Stimulated activated CD8-positive, alpha-beta memory T cell treated with anti-CD3 and anti-CD28 coated beads, Interleukin-4, amount 100 ng/mL, for 1 hour (primary cell): Measurements from ENCODE around the gene WNT7B.

Source experiments
- DNase-seq, 2 donors: peaks; one replicate each; pipeline ENCODE4 v3.0.0-alpha.2; 2020; ENCODE audit warnings: low read depth in 2 of 2, low spot score in 1 of 2

Gene WNT7B

GRCh38 chr22:45972091-45972888, 4.7 kb downstream of the WNT7B start:
- DNase-seq, result no peak

GRCh38 chr22:45971408-45972028, 5.4 kb downstream of the WNT7B start:
- no peak for DNase-seq

- no peak for DNase-seq
Measured at GRCh38 chr22:45970705-45971407, 6.1 kb downstream of the WNT7B start.

DNA sequence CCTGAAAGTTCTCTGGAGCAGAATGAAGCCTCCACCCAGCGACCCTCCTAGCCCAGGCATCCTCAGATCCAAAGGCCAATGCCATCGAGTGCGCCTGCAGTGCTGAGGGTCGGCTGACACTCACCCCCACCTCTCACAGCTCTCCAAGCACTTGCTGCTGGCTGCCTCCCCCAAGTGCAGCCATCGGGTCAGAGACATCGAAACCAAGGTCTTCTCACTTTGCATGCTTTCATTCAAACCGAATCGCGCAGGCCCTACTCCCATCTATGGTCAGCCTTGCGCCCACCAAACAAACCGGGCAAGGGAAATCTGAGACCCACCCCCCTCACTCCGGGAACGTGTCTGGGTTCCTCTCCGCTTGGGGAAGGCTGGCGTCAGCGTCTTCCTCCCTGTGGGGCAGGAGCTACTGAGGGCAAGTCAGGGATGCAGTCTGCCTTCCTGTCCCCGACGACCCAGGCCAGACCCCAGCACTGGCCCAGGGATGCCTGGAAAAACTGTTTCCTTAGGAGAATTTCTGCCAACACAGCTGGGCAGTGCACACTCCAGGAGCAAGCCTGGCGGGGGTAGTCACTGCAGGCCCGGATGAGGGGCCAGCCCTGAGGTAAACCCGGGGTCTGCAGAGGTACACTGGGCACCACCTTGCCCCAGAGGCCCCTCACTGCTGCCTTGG, 7.0 kb downstream of the WNT7B start:
- no peak for DNase-seq

GRCh38 chr22:45969414-45969799, 7.6 kb downstream of the WNT7B start:
- no peak for DNase-seq

GRCh38 chr22:45968751-45969413, 8.1 kb downstream of the WNT7B start:
- no peak for DNase-seq

DNA sequence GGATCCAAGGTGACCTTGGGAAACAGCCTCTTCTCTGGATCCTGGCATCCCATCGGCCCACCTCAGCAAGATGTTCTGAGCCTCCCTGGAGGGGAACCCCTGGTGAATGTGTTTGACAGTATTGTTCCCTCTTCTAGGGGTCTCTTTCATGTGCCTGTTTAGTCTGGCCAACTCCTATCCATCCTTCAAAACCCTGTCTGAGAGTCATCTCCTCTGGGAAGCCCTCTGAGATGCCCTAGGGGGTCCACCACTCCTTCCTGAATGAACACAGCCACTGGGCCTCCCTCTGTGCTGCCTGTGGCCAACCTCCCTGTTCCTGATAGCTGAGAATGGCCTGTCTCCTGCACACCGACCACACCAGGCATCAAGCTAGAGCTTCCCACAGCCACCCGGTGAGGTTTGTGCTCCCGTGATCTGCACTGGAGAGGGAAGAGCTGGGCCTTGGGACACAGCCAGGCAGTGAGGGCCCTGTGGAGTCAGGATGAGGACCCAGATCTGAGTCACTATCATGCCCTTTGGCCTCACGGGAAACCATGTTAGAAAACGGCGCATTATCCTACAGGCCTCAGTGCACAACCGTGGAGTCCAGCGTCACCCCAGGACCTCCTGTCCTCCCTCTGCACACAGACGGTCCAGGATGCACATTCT, 8.8 kb downstream of the WNT7B start:
- no peak for DNase-seq

DNA sequence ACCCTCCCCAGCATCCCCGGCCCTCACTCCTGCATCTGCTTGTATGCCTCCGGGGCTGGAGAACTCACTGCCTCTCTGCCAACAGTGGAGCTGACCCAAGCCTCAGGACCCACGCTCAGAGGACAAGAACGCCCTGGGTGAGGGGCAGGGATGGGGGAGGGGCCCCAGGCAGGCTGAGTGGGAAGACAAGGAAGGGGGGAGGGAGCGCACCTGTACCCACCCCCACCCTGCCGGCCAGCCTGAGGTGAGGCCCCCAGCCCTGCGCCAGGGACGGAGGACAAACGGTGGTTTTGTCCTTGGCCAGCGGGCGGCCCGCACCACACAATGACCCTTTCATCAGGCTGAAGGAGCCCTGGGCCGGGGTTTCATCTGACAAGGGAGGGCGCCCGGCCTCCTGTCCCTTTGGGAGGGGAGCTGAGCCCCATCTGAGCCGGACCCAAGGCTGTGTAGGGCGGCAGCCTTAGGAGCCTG, 10.0 kb downstream of the WNT7B start:
- DNase-seq, result no peak

DNA sequence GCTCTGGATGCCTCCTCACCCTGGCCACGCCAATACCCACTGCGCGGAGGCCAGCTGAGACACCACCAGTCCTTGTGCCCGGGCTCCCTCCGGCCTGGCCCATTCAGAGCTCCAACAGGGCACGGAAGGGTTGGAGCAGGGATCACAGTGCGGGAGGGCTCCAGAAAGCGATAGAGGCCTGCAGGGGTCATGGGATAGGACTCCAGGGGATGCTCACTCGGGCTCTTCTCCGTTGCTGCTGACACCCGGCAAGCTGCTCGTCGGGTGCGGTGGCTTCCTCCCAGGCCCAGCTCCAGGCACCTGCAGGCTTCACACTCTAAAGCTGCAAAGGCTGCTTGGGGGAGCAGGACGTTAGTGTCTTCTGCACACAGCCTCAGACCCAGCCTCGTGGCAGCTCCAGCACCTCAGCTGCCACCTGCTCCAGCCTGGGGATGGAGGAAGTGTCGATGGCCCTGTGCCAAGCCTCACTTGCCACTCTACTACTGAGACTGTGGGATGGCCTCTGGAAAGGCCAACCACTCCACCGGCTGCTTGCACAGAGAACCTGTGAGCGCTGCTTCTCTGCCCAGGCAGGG, 10.6 kb downstream of the WNT7B start:
- DNase-seq, result no peak

GRCh38 chr22:45965563-45965962, 11.4 kb downstream of the WNT7B start:
- no peak for DNase-seq

DNA sequence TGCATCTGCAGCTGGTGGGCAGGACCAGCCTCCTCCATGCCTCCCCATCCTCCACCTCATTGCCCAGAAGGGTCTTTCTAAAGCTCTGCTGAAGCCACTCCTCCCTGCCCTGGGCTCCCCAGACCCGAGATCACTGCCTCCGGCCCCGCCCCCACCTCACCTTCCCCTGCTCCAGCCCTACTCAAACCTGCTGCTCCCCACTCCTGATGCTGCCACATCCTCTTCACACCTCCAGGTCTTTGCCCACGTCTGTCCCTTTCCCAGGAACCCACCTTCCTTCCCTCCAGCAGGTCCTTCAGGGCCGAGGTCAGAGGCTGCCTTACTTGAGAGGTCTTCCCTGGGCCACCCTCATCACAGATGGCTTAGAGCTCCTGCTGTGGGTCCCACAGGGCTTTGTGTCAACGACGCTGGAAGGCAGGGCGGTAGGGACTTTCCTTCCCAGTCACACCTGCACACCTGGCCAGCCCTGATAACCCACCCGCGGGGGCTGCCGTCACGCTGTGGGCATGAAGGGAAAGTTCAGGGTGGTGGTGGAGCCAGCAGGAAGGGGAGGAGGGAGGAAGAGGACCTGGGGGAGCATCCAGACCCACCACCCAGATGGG, 11.9 kb downstream of the WNT7B start:
- DNase-seq, result no peak

DNA sequence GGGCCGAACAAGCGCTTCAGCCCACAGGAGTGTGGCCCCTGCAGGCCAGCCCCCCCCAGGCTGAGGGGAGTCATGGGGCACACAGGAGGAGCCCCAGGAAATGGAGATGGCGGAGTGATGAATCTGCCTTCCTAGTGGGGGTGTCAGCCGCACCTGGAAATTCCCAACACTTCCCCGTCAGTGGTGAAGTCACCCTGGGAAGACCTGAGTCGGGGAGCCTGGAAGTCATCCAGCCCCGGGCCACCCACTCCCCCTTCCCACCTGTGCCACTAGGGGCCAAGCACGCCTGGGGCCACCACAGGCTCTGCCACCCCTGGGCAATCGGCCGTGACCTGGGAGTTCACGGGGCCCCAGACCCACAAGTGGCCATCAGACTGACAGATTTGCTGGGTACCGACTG, 12.6 kb downstream of the WNT7B start:
- no peak for DNase-seq

DNA sequence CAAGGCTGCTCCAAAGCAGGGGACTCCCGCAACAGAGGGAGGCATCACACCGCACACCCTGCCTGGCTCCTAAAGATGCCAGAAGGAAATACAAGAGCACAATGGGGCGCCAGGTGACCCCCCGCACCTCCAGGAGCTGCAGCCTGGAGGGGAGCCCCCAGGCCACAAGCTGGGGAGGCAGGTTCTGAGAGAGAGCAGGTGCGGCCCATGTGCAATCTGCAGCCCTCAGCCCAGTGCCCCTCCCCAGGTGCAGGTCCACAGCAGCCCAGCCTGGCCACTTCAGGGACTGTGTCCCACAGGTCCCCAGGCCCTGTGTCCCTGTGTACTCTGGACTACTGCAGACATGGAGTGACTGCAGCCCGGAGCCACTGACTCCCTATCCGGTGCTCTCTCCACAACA, 13.1 kb downstream of the WNT7B start:
- DNase-seq, result no peak

- DNase-seq, result no peak
Measured at GRCh38 chr22:45962756-45963324, 14.1 kb downstream of the WNT7B start.

DNA sequence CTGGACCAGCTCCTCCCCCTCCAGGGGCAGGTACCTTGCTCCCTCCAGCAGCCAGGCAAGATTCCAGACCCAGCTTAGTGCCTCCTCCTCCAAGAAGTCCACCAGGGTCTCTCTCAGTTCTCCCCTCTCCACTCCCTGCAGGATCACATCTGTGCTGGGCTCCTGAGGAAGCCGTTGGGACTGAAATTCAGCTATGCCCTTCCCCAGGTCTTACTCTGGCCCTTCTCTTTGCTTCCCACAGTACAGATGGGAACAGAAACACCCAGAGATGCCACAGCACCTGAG, 14.6 kb downstream of the WNT7B start:
- DNase-seq, result no peak

DNA sequence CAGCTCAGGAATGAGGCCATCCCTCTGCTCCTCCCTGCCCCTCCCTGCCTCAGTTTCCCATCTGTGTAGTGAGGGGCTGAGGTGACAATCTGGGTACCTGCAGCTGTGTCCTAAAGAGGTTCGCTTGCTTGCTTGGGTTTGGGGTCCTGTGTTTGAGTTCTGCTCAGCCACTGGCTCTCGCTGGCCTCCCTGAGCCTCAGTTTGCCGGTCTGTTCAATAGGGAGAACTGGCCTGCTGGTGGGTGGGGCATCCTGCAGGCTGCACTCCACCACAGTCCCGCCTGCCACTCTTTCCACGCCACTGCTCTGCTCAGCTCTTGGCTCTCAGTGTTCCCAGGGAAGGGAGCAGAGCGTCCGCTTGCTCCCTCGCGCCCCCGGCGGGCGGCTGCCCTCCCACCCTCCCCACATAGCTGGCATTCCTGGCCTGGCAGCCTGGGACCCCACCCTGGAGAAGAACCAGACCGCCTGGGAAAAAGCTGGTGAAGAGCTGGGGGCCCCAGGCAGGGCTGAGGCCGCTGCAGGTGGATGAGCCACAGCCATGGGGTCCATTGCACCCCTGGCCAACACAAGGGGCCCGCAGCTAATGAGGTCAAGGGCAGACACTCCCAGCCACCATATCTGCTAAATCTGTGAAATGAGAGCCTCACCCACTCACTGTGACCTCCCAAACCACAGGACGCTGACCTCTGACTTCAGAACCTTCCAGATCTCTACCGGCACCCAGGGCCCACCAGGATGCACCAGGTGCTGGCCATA, 15.1 kb downstream of the WNT7B start:
- no peak for DNase-seq

DNA sequence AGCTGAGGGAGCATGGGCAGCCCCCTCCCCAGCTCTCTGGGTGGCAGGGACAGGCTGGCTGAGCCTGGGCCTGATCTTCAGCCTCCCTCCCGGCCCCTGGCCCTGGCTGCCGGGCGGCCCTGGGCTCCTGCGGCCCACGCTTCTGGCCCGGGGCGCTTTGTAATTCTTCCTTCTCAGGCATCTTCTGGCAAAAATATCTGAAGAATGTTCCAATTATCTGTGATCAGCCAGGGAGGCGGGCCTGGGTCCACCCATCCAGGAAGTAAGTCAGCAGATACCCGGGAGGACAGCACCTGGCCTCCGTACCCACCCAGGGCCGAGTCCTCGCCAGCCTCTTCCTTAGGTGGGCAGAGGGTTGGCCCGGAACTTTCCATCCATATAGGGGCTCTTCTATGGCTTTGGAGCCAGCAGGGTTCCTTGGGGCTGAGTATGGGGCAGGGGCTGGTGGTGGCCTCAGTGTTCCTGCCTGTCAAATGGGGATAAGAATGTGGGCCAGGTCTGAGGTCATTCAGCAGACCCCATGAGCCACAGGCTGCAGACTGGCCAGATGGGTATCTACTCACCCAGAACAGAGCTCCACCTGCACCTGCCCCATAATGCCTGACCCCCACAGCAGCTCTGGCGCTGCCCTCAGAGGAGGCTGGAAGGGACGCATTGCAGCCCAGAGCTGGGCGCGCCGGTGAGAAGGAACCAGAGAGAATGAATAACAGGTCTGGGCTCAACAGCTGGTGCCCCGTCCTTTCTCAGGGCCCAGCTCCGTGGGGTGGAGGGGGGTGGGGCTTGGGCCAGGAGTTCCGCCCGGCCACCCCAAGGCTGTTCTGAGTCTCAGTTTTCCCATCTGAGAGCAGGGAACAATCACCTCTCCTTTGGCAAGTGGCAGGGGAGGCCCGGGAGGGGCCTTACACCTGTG, 16.2 kb downstream of the WNT7B start:
- no peak for DNase-seq
